HCT116 (cell line): ENCODE measurements around the gene KIF14.

Source experiments
- CEBPB ChIP-seq: IDR thresholded peaks from 2 replicates; pipeline ENCODE4 v1.6.1; 2012; ENCODE audit warnings: low read depth
- CTCF ChIP-seq, 3 experiments: fragments of 200-600 bp in 1 of 3; sonication (generic) in 1 of 3; IDR thresholded peaks in 2 of 3; conservative IDR thresholded peaks in 1 of 3; 2 replicates each; pipeline ENCODE4 v1.5.1; 2012 to 2017; ENCODE audit warnings: low read depth in 2 of 3, low read length in 2 of 3, antibody characterized with exemption in 1 of 3, borderline replicate concordance in 1 of 3, control low read depth in 1 of 3, mild to moderate bottlenecking in 1 of 3, mixed read lengths in 1 of 3, mixed run types in 1 of 3, moderate library complexity in 1 of 3; ENCODE audit not compliant: insufficient read depth in 1 of 3
- ELF1 ChIP-seq: IDR thresholded peaks from 2 replicates; pipeline ENCODE4 v1.6.1; 2012; ENCODE audit warnings: low read depth, borderline replicate concordance
- POLR2A ChIP-seq: IDR thresholded peaks from 2 replicates; pipeline ENCODE4 v1.7.0; 2011; ENCODE audit warnings: borderline replicate concordance; ENCODE audit not compliant: insufficient read depth, insufficient read length; ENCODE audit errors: extremely low read depth
- POLR2AphosphoS5 ChIP-seq: IDR thresholded peaks from 2 replicates; pipeline ENCODE4 v1.6.1; 2011; ENCODE audit warnings: mild to moderate bottlenecking, low read depth, low read length, moderate library complexity
- SP1 ChIP-seq: IDR thresholded peaks from 2 replicates; pipeline ENCODE4 v1.6.1; 2012; ENCODE audit warnings: low read depth

GRCh38 chr1:200665861-200666260 is 45.3 kb upstream of the KIF14 start:
- TF ChIP-seq CTCF (IDR thresholded peaks at IDR 0.05 in 2 of 3, conservative IDR thresholded peaks at IDR 0.05 in 1 of 3; ENCODE audit: borderline replicate concordance in 1 of 3, insufficient read depth in 1 of 3, low read depth in 2 of 3, low read length in 2 of 3) (no peak), POLR2A (no peak), CEBPB (no peak), ELF1 (no peak), POLR2AphosphoS5 (no peak), SP1 (no peak)
